GM21423 (cell line): ENCODE results near the gene PAPPA.

Source experiments
- ATAC-seq: cut with Tn5 transposase; IDR thresholded peaks from one replicate; pipeline ENCODE4 v1.9.1; 2021; ENCODE audit warnings: mild to moderate bottlenecking, moderate library complexity; ENCODE audit not compliant: unreplicated experiment

The PAPPA gene

GRCh38 chr9:116153765-116154333, at the start of gene PAPPA:
PAPPA (plus strand) TSS chr9:116153791; CDS start chr9:116154173, 382 bp downstream.
- ATAC-seq = no peak

GRCh38 chr9:116103976-116104820, 49.4 kb upstream of the PAPPA start:
- no peak for ATAC-seq

GRCh38 chr9:116112236-116112635, 41.4 kb upstream of the PAPPA start:
- ATAC-seq = no peak

GRCh38 chr9:116115761-116116353, 37.7 kb upstream of the PAPPA start:
- no peak for ATAC-seq

GRCh38 chr9:116116393-116116792, 37.2 kb upstream of the PAPPA start:
- ATAC-seq = no peak

- no peak for ATAC-seq
Observed at GRCh38 chr9:116123171-116123570, 30.4 kb upstream of the PAPPA start.

GRCh38 chr9:116124472-116125040, 29.0 kb upstream of the PAPPA start:
- ATAC-seq = no peak

GRCh38 chr9:116133163-116133562, 20.4 kb upstream of the PAPPA start:
- ATAC-seq = no peak

- ATAC-seq = no peak
Observed at GRCh38 chr9:116134975-116135374, 18.6 kb upstream of the PAPPA start.

- ATAC-seq = no peak
Observed at GRCh38 chr9:116137010-116137409, 16.6 kb upstream of the PAPPA start.

- no peak for ATAC-seq
Observed at GRCh38 chr9:116137581-116137980, 16.0 kb upstream of the PAPPA start.

GRCh38 chr9:116141864-116142561, 11.6 kb upstream of the PAPPA start:
- ATAC-seq = no peak

GRCh38 chr9:116142706-116143492, 10.7 kb upstream of the PAPPA start:
- ATAC-seq = no peak

- no peak for ATAC-seq
Observed at GRCh38 chr9:116144038-116144437, 9.6 kb upstream of the PAPPA start.

- no peak for ATAC-seq
Observed at GRCh38 chr9:116144555-116144954, 9.0 kb upstream of the PAPPA start.

- no peak for ATAC-seq
Observed at GRCh38 chr9:116145036-116145435, 8.6 kb upstream of the PAPPA start.

GRCh38 chr9:116147821-116148220, 5.8 kb upstream of the PAPPA start:
- no peak for ATAC-seq

GRCh38 chr9:116149844-116150243, 3.7 kb upstream of the PAPPA start:
- ATAC-seq = peak; percentile 74

GRCh38 chr9:116151199-116151598, 2.4 kb upstream of the PAPPA start:
- ATAC-seq = no peak

- ATAC-seq = no peak
Observed at GRCh38 chr9:116151966-116152381, 1.6 kb upstream of the PAPPA start.
